BJ (cell line): ENCODE results near the gene NYNRIN. TPM values are rescaled to one million over a fixed set of nuclear protein-coding genes. Genes with fewer than 3 reads are reported as not detected.

Experiments used
- CTCF ChIA-PET: fragments of 350-600 bp; formaldehyde crosslinking; extraction: SDS; loops from one replicate; lab custom pipeline; 2021; ENCODE audit warnings: antibody characterized with exemption, inconsistent platforms; lab: Yijun Ruan, JAX
- POLR2A ChIA-PET: fragments of 300-600 bp; sonication (Branson Sonifier 250); formaldehyde crosslinking; extraction: SDS; loops from one replicate; lab custom pipeline; 2021; ENCODE audit warnings: antibody characterized with exemption; lab: Charles Lee
- DNase-seq: peaks from one replicate; pipeline ENCODE4 v3.0.0-alpha.2; 2011; ENCODE audit warnings: low read depth
- H3K27me3 ChIP-seq: 2 replicates; pipeline ENCODE4 v1.6.0; 2011; ENCODE audit warnings: low read length; ENCODE audit not compliant: control insufficient read depth, insufficient read depth
- H3K36me3 ChIP-seq: 2 replicates; pipeline ENCODE4 v1.5.1; 2011; ENCODE audit warnings: low read length; ENCODE audit not compliant: control insufficient read depth, insufficient read depth
- H3K4me3 ChIP-seq: 2 replicates; pipeline ENCODE4 v1.5.1; 2011; ENCODE audit warnings: low read depth, mild to moderate bottlenecking, control low read depth, low read length
- polyA plus RNA-seq: library from polyadenylated mRNA; depleted of rRNA; stranded (reverse); fragments of >200 nt; gene quantifications from 2 replicates; pipeline ENCODE4 v1.2.3, GENCODE V29; 2011
- TF ChIP-seq, protein P1 (sequence below): IDR thresholded peaks from 2 replicates; pipeline ENCODE4 v1.5.1; 2011; ENCODE audit warnings: low read depth, mild to moderate bottlenecking, control low read depth, inconsistent platforms, low read length, moderate library complexity; ENCODE audit not compliant: insufficient read depth

NYNRIN gene
- polyA plus RNA-seq, 1 experiment = 10.1 TPM

DNA sequence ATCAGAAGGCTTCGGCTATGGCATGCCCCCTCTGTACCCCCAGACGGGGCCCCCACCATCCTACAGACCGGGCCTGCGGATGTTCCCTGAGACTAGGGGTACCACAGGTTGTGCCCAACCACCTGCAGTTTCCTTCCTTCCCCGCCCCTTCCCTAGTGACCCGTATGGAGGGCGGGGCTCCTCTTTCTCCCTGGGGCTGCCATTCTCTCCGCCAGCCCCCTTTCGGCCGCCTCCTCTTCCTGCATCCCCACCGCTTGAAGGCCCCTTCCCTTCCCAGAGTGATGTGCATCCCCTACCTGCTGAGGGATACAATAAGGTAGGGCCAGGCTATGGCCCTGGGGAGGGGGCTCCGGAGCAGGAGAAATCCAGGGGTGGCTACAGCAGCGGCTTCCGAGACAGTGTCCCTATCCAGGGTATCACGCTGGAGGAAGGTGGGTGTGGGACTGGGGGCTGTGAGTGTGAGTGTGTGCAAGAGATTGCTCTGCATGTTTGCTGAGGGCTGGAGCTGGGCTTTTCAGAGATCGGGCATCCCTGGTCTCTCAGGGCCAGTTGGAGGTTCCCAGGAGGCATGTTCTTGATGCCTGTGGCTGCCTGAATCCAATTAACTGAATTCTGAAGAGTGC is 22.2 kb upstream of the NYNRIN start:
- peaks cover 46% of the 10 kb centered on the region for H3K36me3 ChIP-seq
- no peaks in the 10 kb centered on the region for H3K27me3 ChIP-seq
- ChIA-PET POLR2A (no interaction called here), CTCF (interaction anchor here (1.0 to 4.8 kb wide), 3 partner anchors 16 to 58 kb away, joined by 3 to 28 read pairs (median 3); partner anchors contain the start of gene ADCY4)
- DNase-seq = no peak
- TF ChIP-seq, protein P1, sequence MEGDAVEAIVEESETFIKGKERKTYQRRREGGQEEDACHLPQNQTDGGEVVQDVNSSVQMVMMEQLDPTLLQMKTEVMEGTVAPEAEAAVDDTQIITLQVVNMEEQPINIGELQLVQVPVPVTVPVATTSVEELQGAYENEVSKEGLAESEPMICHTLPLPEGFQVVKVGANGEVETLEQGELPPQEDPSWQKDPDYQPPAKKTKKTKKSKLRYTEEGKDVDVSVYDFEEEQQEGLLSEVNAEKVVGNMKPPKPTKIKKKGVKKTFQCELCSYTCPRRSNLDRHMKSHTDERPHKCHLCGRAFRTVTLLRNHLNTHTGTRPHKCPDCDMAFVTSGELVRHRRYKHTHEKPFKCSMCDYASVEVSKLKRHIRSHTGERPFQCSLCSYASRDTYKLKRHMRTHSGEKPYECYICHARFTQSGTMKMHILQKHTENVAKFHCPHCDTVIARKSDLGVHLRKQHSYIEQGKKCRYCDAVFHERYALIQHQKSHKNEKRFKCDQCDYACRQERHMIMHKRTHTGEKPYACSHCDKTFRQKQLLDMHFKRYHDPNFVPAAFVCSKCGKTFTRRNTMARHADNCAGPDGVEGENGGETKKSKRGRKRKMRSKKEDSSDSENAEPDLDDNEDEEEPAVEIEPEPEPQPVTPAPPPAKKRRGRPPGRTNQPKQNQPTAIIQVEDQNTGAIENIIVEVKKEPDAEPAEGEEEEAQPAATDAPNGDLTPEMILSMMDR = no peak
- H3K4me3 ChIP-seq = no peak overlapping the region

DNA sequence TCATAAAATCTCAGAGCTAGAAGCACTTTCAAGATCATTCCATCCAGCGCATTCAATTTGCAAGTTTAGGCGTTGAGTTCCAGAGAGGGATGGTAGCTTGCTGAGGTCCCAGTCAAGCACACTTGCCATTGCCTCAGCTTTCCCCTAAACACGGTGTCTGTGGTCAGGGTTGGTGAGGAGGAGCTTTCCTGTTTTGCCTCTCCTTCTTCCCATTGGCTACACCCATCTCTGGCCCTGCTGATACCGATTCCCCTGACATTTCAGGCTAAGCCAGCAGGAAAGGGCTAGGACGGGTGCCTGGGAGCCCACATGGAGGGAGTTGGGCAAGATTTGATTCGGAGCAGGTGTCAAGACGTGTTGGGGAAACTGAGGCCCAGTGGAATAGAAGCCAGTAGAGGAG is 21.7 kb upstream of the NYNRIN start:
- TF ChIP-seq, protein P1 = no peak
- Histone ChIP-seq H3K4me3 (no peak overlapping the region), H3K27me3 (no peaks in the 10 kb centered on the region), H3K36me3 (peaks cover 44% of the 10 kb centered on the region)
- CTCF ChIA-PET = interaction anchor here (1.2 to 4.8 kb wide), 2 partner anchors 44 to 49 kb away, joined by 3 to 28 read pairs; partner anchors contain the start of gene ADCY4
- no peak for DNase-seq
- POLR2A ChIA-PET = no interaction called here

DNA sequence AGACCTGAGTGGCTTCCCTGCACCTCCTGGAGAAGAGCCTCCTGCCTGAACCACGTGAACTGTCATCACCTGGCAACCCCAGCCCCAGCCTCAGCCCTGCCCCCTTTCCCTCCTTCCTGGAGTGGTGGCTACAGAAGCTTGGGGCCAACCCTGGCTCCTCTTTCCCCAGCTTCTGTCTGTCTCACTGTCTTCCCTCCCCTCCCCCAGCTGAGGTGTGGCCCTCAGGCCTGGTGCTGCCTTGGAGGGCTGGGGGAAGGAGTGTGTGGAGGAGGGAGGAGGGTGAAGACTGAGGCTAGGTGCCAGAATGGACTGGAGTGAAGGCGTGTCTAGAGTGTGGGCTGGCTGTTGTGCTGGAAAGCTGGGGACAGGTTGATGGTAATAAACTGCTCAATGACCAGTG is 21.1 kb upstream of the NYNRIN start:
- Histone ChIP-seq H3K27me3 (no peaks in the 10 kb centered on the region), H3K4me3 (no peak overlapping the region), H3K36me3 (peaks cover 40% of the 10 kb centered on the region)
- CTCF ChIA-PET = interaction anchor here (0.6 to 4.8 kb wide), 6 partner anchors 8 to 270 kb away, joined by 3 to 28 read pairs (median 6); partner anchors contain the start of gene ADCY4
- POLR2A ChIA-PET = no interaction called here
- no peak for DNase-seq
- TF ChIP-seq, protein P1 = no peak

DNA sequence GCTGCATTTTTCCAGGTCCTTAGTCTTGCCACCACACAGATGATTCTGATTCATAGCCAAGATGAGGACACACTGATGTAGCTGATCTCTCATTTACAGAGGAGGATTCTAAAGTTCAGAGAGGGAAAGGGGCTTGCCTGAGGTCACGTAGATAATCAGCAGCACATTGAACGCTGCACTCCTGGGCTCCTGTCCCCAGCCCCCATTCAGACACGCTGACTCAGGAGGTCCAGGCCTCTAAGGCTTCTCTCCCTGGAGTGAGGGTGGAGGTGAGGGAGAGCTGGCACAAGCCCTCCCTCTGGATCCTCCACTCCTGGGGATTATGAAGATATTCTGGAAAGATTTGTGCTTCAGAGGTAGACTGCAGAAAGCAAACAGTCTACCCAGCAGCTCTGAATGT is 20.5 kb upstream of the NYNRIN start:
- ChIA-PET CTCF (interaction anchor here (0.6 to 4.8 kb wide), 7 partner anchors 8 to 270 kb away, joined by 3 to 28 read pairs (median 5); partner anchors contain the start of gene ADCY4), POLR2A (interaction anchor here (0.7 to 0.8 kb wide), 2 partner anchors 10 to 117 kb away, joined by 3 read pairs; no protein-coding TSS in a partner anchor)
- Histone ChIP-seq H3K4me3 (no peak overlapping the region), H3K27me3 (no peaks in the 10 kb centered on the region), H3K36me3 (peaks cover 34% of the 10 kb centered on the region)
- TF ChIP-seq, protein P1 = no peak
- no peak for DNase-seq
